Trophoblast cell (in vitro differentiated cells and primary cell): ENCODE data around the gene RBL1.

Experiments
- DNase-seq, 2 donors: peaks; one replicate each; pipeline ENCODE4 v3.0.0-alpha.2; 2016
- H2AFZ ChIP-seq: 2 replicates; pipeline ENCODE4 v1.6.1; 2013; ENCODE audit warnings: low read length, moderate library complexity, mild to moderate bottlenecking; ENCODE audit not compliant: insufficient read depth, poor library complexity
- H2AK5ac ChIP-seq: 2 replicates; pipeline ENCODE4 v1.6.1; 2013; ENCODE audit warnings: mild to moderate bottlenecking, low read length
- H2BK120ac ChIP-seq: 2 replicates; pipeline ENCODE4 v1.6.1; 2013; ENCODE audit warnings: low read length, mild to moderate bottlenecking, moderate library complexity; ENCODE audit not compliant: insufficient read depth, poor library complexity
- H2BK12ac ChIP-seq: 2 replicates; pipeline ENCODE4 v1.6.1; 2013; ENCODE audit warnings: mild to moderate bottlenecking, low read length, moderate library complexity
- H2BK5ac ChIP-seq: 2 replicates; pipeline ENCODE4 v1.6.1; 2013; ENCODE audit warnings: low read length, low read depth, moderate library complexity, mild to moderate bottlenecking; ENCODE audit not compliant: poor library complexity
- H3K14ac ChIP-seq: 2 replicates; pipeline ENCODE4 v1.6.1; 2013; ENCODE audit warnings: mild to moderate bottlenecking, low read length
- H3K18ac ChIP-seq: 2 replicates; pipeline ENCODE4 v1.6.1; 2013; ENCODE audit warnings: mild to moderate bottlenecking, low read length
- H3K23ac ChIP-seq: 2 replicates; pipeline ENCODE4 v1.6.1; 2013; ENCODE audit warnings: low read length
- H3K27ac ChIP-seq: 2 replicates; pipeline ENCODE4 v1.5.1; 2013; ENCODE audit warnings: low read depth, mild to moderate bottlenecking, inconsistent platforms, low read length, moderate library complexity
- H3K27me3 ChIP-seq: 2 replicates; pipeline ENCODE4 v1.6.1; 2013; ENCODE audit warnings: inconsistent platforms, mild to moderate bottlenecking, low read length, moderate library complexity; ENCODE audit not compliant: insufficient read depth
- H3K36me3 ChIP-seq, 2 experiments: 1 replicate in 1 of 2; 2 replicates in 1 of 2; pipeline ENCODE4 v1.6.1; 2013; ENCODE audit warnings: low read length in 2 of 2, mild to moderate bottlenecking in 2 of 2, moderate library complexity in 1 of 2; ENCODE audit not compliant: insufficient read depth in 2 of 2, control insufficient read depth in 1 of 2
- H3K4ac ChIP-seq: 2 replicates; pipeline ENCODE4 v1.6.1; 2013; ENCODE audit warnings: low read depth, mild to moderate bottlenecking, low read length, moderate library complexity
- H3K4me1 ChIP-seq, 2 experiments: 1 replicate in 1 of 2; 2 replicates in 1 of 2; pipeline ENCODE4 v1.6.1; 2013; ENCODE audit warnings: low read length in 2 of 2, mild to moderate bottlenecking in 2 of 2, moderate library complexity in 1 of 2; ENCODE audit not compliant: insufficient read depth in 2 of 2, control insufficient read depth in 1 of 2
- H3K4me2 ChIP-seq: 2 replicates; pipeline ENCODE4 v1.6.1; 2013; ENCODE audit warnings: inconsistent platforms, mild to moderate bottlenecking, low read length, moderate library complexity
- H3K4me3 ChIP-seq: 2 replicates; pipeline ENCODE4 v1.5.1; 2013; ENCODE audit warnings: mild to moderate bottlenecking, low read depth, low read length, inconsistent platforms
- H3K79me1 ChIP-seq: one replicate; pipeline ENCODE4 v1.6.1; 2013; ENCODE audit warnings: low read length
- H3K79me2 ChIP-seq: 2 replicates; pipeline ENCODE4 v1.6.1; 2013; ENCODE audit warnings: low read length, mild to moderate bottlenecking; ENCODE audit not compliant: control insufficient read depth, insufficient read depth, poor library complexity
- H3K9ac ChIP-seq: 2 replicates; pipeline ENCODE4 v1.6.1; 2013; ENCODE audit warnings: mild to moderate bottlenecking, low read length
- H3K9me3 ChIP-seq: 2 replicates; pipeline ENCODE4 v1.6.1; 2013; ENCODE audit warnings: low read depth, mild to moderate bottlenecking, control low read depth, inconsistent platforms, low read length; ENCODE audit not compliant: insufficient read depth
- H4K12ac ChIP-seq: 2 replicates; pipeline ENCODE4 v1.6.1; 2013; ENCODE audit warnings: low read depth, mild to moderate bottlenecking, low read length, moderate library complexity
- H4K8ac ChIP-seq: 2 replicates; pipeline ENCODE4 v1.6.1; 2013; ENCODE audit warnings: low read depth, mild to moderate bottlenecking, low read length, moderate library complexity
- H4K91ac ChIP-seq: one replicate; pipeline ENCODE4 v1.6.1; 2013; ENCODE audit warnings: low read depth, mild to moderate bottlenecking, low read length, moderate library complexity
- WGBS: extraction: QIAGEN DNeasy Blood & Tissue Kit; methylation state at CpG from one replicate; pipeline ENCODE4 v1.1.7; 2013; ENCODE audit warnings: missing lambda C conversion rate; ENCODE audit not compliant: insufficient read length, insufficient coverage; ENCODE audit errors: extremely low coverage; 5-methylcytosine and 5-hydroxymethylcytosine counted together

The RBL1 gene

DNA sequence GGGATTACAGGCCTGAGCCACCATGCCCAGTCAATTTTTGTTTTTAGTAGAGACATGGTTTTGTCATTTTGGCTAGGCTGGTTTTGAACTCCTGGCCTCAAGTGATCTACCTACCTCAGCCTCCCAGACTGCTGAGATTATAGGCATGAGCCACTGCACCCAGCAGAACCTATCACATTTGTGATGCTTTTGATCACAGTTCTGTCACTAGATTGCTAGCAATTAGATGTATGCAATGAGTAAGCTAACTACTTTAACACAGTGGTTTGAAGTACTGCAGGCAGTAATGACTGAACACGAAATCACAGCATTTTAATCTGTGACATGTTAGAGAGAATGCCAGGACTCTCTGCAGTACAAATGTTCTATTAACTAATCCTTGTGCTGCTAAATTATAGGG, 124.7 kb downstream of the RBL1 start:
- Histone ChIP-seq H4K12ac (no peak overlapping the region), H3K27me3 (no peaks in the 10 kb centered on the region), H3K79me1 (no peaks in the 10 kb centered on the region), H4K8ac (no peak overlapping the region), H3K18ac (no peak overlapping the region), H3K4me2 (no peak overlapping the region), H3K36me3 (no peaks in the 10 kb centered on the region), H2BK5ac (no peak overlapping the region), H3K27ac (no peak overlapping the region), H3K23ac (no peak overlapping the region), H4K91ac (no peak overlapping the region), H2BK12ac (no peak overlapping the region), H2BK120ac (no peak overlapping the region), H2AFZ (no peak overlapping the region), H3K14ac (no peak overlapping the region), H3K4me3 (no peak overlapping the region), H3K9me3 (no peaks in the 10 kb centered on the region), H3K9ac (no peak overlapping the region), H3K79me2 (no peaks in the 10 kb centered on the region), H3K4ac (no peak overlapping the region), H2AK5ac (no peak overlapping the region), H3K4me1 (no peaks in the 10 kb centered on the region)
- no CpG with 5 or more reads among the region's 1 CpG for WGBS
- no peak for DNase-seq

DNA sequence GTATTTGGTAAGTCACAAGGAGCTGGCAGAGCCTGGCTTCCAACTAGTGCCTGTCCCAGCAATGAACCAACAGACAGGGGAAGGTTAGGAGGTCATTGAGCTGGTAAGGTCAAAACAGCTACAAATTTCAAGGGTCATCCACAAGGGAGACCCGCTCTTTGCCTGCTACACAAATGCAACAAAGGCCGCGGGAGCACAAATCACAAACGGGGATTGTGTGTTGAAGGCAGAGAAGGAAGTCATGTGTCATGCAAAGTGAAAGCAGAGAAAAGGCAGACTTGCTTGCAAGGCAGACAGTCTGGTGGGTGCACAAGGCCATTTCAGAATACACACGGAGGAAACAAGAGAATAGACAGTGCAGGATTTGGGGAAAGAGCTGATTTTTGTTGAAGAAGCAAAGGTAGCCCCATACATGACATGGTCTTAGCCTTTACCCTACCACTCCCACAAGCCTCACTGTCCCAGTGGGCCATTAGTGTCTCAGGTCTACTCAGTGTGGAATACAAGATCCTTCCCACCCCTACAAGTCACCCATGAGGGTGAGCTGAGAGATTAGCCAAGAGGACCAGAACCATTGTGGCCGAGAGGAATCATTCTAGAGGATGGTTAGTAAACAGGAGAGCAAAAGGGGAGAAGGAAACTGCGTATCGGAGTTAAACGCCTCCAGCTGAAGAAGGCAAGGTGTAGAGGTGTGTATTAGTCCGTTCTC, 126.2 kb downstream of the RBL1 start:
- H4K8ac ChIP-seq, result no peak overlapping the region
- DNase-seq, result no peak
- H2BK5ac ChIP-seq, result no peak overlapping the region
- H2AK5ac ChIP-seq, result no peak overlapping the region
- H3K79me2 ChIP-seq, result no peaks in the 10 kb centered on the region
- H3K27ac ChIP-seq, result no peak overlapping the region
- no peak overlapping the region for H2BK12ac ChIP-seq
- H2BK120ac ChIP-seq, result no peak overlapping the region
- H4K12ac ChIP-seq, result no peak overlapping the region
- H3K27me3 ChIP-seq, result no peaks in the 10 kb centered on the region
- H3K4me3 ChIP-seq, result no peak overlapping the region
- H4K91ac ChIP-seq, result no peak overlapping the region
- H3K14ac ChIP-seq, result no peak overlapping the region
- no peak overlapping the region for H2AFZ ChIP-seq
- H3K9ac ChIP-seq, result no peak overlapping the region
- WGBS, result no CpG with 5 or more reads among the region's 10 CpGs
- no peaks in the 10 kb centered on the region for H3K9me3 ChIP-seq
- H3K18ac ChIP-seq, result no peak overlapping the region
- no peaks in the 10 kb centered on the region for H3K79me1 ChIP-seq
- H3K23ac ChIP-seq, result no peak overlapping the region
- no peak overlapping the region for H3K4ac ChIP-seq
- no peaks in the 10 kb centered on the region for H3K4me1 ChIP-seq
- H3K4me2 ChIP-seq, result peak overlapping the region; percentile 24
- H3K36me3 ChIP-seq, result no peaks in the 10 kb centered on the region

DNA sequence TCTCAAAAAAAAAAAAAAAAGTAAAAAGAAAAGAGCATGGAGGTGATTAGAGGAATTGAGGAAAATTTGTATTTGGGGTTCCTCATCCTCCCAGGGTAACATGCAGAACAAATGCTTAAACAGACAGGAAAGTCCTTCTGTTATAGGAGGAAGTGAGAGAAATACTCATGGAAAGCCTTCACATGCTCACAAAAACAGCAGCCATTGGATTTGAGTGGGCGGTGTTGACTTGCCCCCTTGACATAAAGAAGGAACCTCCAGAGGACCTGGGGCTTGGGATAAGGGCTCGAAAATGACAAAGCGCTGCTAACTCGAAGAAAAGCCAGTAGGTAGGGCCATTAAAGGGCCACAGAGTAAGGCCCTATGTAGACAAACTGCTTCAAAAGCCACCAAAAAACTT, 126.7 kb downstream of the RBL1 start:
- Histone ChIP-seq H2BK12ac (no peak overlapping the region), H4K12ac (no peak overlapping the region), H3K27ac (no peak overlapping the region), H3K4me3 (no peak overlapping the region), H3K9ac (no peak overlapping the region), H2AK5ac (no peak overlapping the region), H3K4me2 (no peak overlapping the region), H3K4me1 (no peaks in the 10 kb centered on the region), H2BK5ac (no peak overlapping the region), H3K79me1 (no peaks in the 10 kb centered on the region), H4K91ac (no peak overlapping the region), H3K27me3 (no peaks in the 10 kb centered on the region), H4K8ac (no peak overlapping the region), H3K4ac (no peak overlapping the region), H3K79me2 (no peaks in the 10 kb centered on the region), H2AFZ (no peak overlapping the region), H3K18ac (no peak overlapping the region), H3K36me3 (no peaks in the 10 kb centered on the region), H3K23ac (no peak overlapping the region), H2BK120ac (no peak overlapping the region), H3K9me3 (no peaks in the 10 kb centered on the region), H3K14ac (no peak overlapping the region)
- peak in 1 of 2 donors; percentile 13 for DNase-seq
- WGBS, result no CpG with 5 or more reads among the region's 4 CpGs

DNA sequence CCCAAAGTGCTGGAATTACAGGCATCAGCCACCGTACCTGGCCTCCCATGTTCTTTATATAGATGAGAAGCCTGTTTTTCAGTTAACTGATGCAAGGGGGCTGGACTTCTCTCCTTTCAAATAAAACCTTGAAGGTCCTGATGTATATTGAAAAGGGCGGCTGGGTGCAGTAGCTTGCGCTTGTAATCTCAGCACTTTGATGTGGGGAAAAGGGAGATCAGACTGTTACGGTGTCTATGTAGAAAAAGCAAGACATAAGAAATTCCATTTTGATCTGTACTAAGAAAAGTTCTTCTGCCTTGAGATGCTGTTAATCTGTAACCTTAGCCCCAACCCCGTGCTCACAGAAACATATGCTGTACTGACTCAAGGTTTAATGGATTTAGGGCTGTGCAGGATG, 128.2 kb downstream of the RBL1 start:
- H3K18ac ChIP-seq, result no peak overlapping the region
- H3K4ac ChIP-seq, result no peak overlapping the region
- no peak overlapping the region for H2BK12ac ChIP-seq
- H4K8ac ChIP-seq, result no peak overlapping the region
- H3K27me3 ChIP-seq, result no peaks in the 10 kb centered on the region
- no peaks in the 10 kb centered on the region for H3K36me3 ChIP-seq
- H4K91ac ChIP-seq, result no peak overlapping the region
- H3K4me3 ChIP-seq, result no peak overlapping the region
- H4K12ac ChIP-seq, result no peak overlapping the region
- no peak overlapping the region for H2BK5ac ChIP-seq
- H3K9me3 ChIP-seq, result no peaks in the 10 kb centered on the region
- H3K79me2 ChIP-seq, result no peaks in the 10 kb centered on the region
- no peak overlapping the region for H3K4me2 ChIP-seq
- H3K27ac ChIP-seq, result no peak overlapping the region
- no peak overlapping the region for H2AFZ ChIP-seq
- H3K4me1 ChIP-seq, result no peaks in the 10 kb centered on the region
- H3K14ac ChIP-seq, result no peak overlapping the region
- H3K23ac ChIP-seq, result no peak overlapping the region
- no CpG with 5 or more reads among the region's 5 CpGs for WGBS
- no peak overlapping the region for H2AK5ac ChIP-seq
- no peak for DNase-seq
- no peak overlapping the region for H2BK120ac ChIP-seq
- no peak overlapping the region for H3K9ac ChIP-seq
- H3K79me1 ChIP-seq, result no peaks in the 10 kb centered on the region
